ENCODE data around the gene INPP5D. TPM values are rescaled to one million over a fixed set of nuclear protein-coding genes. Genes with fewer than 3 reads are reported as not detected.

The INPP5D gene
- polyA plus RNA-seq, 3 donors = 30.6 to 90.2 (median 54.8) TPM

DNA sequence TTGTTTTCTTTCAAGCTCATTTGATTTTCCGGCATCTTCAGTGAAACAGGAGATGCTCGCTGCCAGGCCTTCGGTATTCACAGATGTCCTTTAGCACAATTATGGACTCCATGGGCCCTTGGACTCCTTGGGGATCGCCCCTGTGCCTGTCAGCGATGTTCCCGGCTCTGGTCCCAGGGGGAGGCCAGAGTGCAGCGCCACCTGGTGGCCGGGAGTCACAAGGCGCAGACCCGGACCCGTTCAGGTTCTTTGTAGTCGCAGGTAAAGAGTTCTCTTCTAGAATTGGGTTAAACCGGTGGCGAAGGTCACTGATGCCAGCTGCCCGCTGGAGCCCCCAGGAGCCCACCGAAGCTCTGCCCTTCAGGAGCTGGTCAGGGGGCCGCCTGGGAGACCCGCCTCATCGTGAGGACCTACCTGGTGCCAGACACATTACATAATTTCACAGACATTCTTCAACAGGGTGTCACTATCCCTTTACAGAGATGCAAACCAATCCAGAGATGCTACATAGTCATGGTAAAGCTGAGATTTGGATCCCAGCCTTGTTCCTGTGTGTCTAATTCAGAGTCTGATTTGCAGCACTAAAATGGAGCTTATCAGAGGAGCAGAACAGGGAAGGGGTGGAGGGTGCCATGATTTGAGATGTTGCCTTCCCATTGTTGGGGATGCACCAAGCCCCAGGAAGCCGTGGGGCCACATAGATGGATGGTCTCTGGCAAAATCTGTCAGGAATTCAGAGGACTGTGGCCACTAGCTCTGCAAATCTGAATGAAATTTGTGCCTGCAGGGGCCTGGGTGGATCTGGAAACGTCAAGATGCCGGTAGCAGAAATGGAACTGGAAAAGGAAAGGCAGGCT is 6.0 kb upstream of the INPP5D start:
- intact Hi-C loops (cut with micrococcal nuclease) = loop anchor here in 1 of 2 donors (10.0 kb wide), 1 partner anchor 199 kb away; no protein-coding TSS in a partner anchor
- peaks cover 9 to 18% of the 10 kb centered on the region in 2 donors for H3K4me1 ChIP-seq (ENCODE audit: control insufficient read depth in 1 of 2, insufficient read depth in 2 of 2, low read length in 2 of 2)
- H3K36me3 ChIP-seq (replicated peaks in 1 of 2; ENCODE audit: control insufficient read depth in 1 of 2, insufficient read depth in 2 of 2, low read length in 2 of 2) = no peaks in the 10 kb centered on the region
- H3K9me3 ChIP-seq (replicated peaks in 1 of 2; ENCODE audit: control insufficient read depth in 1 of 2, insufficient read depth in 1 of 2, low read length in 2 of 2) = no peaks in the 10 kb centered on the region
- peaks cover 8% of the 10 kb centered on the region for H3K79me2 ChIP-seq (ENCODE audit: insufficient read depth, low read length)
- H3K9ac ChIP-seq (ENCODE audit: insufficient read depth, low read length, poor library complexity, severe bottlenecking) = no peak overlapping the region
- H3K4me3 Mint-ChIP-seq = peak overlapping the region in 1 of 2 donors; percentile 4
- H3K9me3 Mint-ChIP-seq = no peaks in the 10 kb centered on the region
- H3K27me3 ChIP-seq (ENCODE audit: control insufficient read depth in 2 of 2, insufficient read depth in 2 of 2, low read length in 2 of 2) = no peaks in the 10 kb centered on the region
- no peak overlapping the region for H3K4me2 ChIP-seq (replicated peaks; ENCODE audit: extremely low read depth, low read length, poor library complexity, severe bottlenecking)
- H3K27ac ChIP-seq (ENCODE audit: low read depth in 1 of 2, low read length in 2 of 2) = no peak overlapping the region
- H3K27me3 Mint-ChIP-seq (ENCODE audit: low read depth in 3 of 3) = peaks cover 5 to 10% (median 9%) of the 10 kb centered on the region in 3 donors
- peaks cover 24% of the 10 kb centered on the region for H3K4me1 Mint-ChIP-seq
- TF ChIP-seq, protein P1, sequence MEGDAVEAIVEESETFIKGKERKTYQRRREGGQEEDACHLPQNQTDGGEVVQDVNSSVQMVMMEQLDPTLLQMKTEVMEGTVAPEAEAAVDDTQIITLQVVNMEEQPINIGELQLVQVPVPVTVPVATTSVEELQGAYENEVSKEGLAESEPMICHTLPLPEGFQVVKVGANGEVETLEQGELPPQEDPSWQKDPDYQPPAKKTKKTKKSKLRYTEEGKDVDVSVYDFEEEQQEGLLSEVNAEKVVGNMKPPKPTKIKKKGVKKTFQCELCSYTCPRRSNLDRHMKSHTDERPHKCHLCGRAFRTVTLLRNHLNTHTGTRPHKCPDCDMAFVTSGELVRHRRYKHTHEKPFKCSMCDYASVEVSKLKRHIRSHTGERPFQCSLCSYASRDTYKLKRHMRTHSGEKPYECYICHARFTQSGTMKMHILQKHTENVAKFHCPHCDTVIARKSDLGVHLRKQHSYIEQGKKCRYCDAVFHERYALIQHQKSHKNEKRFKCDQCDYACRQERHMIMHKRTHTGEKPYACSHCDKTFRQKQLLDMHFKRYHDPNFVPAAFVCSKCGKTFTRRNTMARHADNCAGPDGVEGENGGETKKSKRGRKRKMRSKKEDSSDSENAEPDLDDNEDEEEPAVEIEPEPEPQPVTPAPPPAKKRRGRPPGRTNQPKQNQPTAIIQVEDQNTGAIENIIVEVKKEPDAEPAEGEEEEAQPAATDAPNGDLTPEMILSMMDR (IDR thresholded peaks at IDR 0.05) = peak; percentile 99
- WGBS (ENCODE audit: insufficient coverage) = 32% methylated on average over 22 of the region's 22 CpGs
- peak overlapping the region; percentile 17 for H2AFZ ChIP-seq (ENCODE audit: insufficient read depth, low read depth, low read length, poor library complexity, severe bottlenecking)
- H3K4me3 ChIP-seq (replicated peaks in 1 of 3; ENCODE audit: low read depth in 2 of 3, low read length in 3 of 3) = no peak overlapping the region
- H3K27ac Mint-ChIP-seq = peak overlapping the region in 1 of 7 donors; percentile 28
- peaks cover 5% of the 10 kb centered on the region for H4K20me1 ChIP-seq (ENCODE audit: insufficient read depth, low read length)
- no peaks in the 10 kb centered on the region for H3K36me3 Mint-ChIP-seq
- peak; percentile 35 to 63 (median 62) for DNase-seq

DNA sequence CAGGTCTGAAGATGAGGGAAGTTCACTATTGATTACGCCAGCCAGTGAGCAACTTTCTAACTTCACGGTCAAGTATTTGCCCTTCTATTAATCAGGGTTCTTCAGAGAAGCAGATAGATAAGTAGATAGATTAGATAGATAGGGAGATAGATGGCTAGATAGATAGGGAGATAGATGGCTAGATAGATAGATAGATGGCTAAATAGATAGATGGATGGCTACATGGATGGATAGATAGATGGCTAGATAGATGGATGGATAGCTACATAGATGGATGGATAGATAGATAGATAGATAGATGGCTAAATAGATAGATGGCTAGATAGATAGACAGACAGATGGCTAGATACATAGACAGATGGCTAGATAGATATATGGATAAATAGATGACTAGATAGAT is 4.8 kb upstream of the INPP5D start:
- H3K36me3 Mint-ChIP-seq = no peaks in the 10 kb centered on the region
- H3K27me3 Mint-ChIP-seq (ENCODE audit: low read depth in 3 of 3) = peaks cover 5 to 10% (median 8%) of the 10 kb centered on the region in 3 donors
- H3K79me2 ChIP-seq (ENCODE audit: insufficient read depth, low read length) = peaks cover 18% of the 10 kb centered on the region
- H3K27ac ChIP-seq (ENCODE audit: low read depth in 1 of 2, low read length in 2 of 2) = no peak overlapping the region
- H3K27me3 ChIP-seq (ENCODE audit: control insufficient read depth in 2 of 2, insufficient read depth in 2 of 2, low read length in 2 of 2) = no peaks in the 10 kb centered on the region
- no peak overlapping the region for H3K9ac ChIP-seq (ENCODE audit: insufficient read depth, low read length, poor library complexity, severe bottlenecking)
- H3K27ac Mint-ChIP-seq = no peak overlapping the region
- H2AFZ ChIP-seq (ENCODE audit: insufficient read depth, low read depth, low read length, poor library complexity, severe bottlenecking) = no peak overlapping the region
- TF ChIP-seq, protein P1 (IDR thresholded peaks at IDR 0.05) = no peak
- H3K4me1 Mint-ChIP-seq = peaks cover 32% of the 10 kb centered on the region
- no peaks in the 10 kb centered on the region for H3K9me3 Mint-ChIP-seq
- H3K9me3 ChIP-seq (replicated peaks in 1 of 2; ENCODE audit: control insufficient read depth in 1 of 2, insufficient read depth in 1 of 2, low read length in 2 of 2) = no peaks in the 10 kb centered on the region
- H3K4me2 ChIP-seq (replicated peaks; ENCODE audit: extremely low read depth, low read length, poor library complexity, severe bottlenecking) = no peak overlapping the region
- peaks cover 5% of the 10 kb centered on the region for H4K20me1 ChIP-seq (ENCODE audit: insufficient read depth, low read length)
- H3K4me3 ChIP-seq (replicated peaks in 1 of 3; ENCODE audit: low read depth in 2 of 3, low read length in 3 of 3) = no peak overlapping the region
- H3K36me3 ChIP-seq (replicated peaks in 1 of 2; ENCODE audit: control insufficient read depth in 1 of 2, insufficient read depth in 2 of 2, low read length in 2 of 2) = no peaks in the 10 kb centered on the region
- intact Hi-C loops (cut with micrococcal nuclease) = loop anchor here in 1 of 2 donors (10.0 kb wide), 1 partner anchor 201 kb away; no protein-coding TSS in a partner anchor
- H3K4me1 ChIP-seq (ENCODE audit: control insufficient read depth in 1 of 2, insufficient read depth in 2 of 2, low read length in 2 of 2) = peaks cover 18 to 29% of the 10 kb centered on the region in 2 donors
- H3K4me3 Mint-ChIP-seq = no peak overlapping the region
- no peak for DNase-seq
- 100% methylated on average over 1 of the region's 2 CpGs for WGBS (ENCODE audit: insufficient coverage)

Measured in CD14-positive monocyte (primary cell).